IgD-negative memory B cell (primary cell): ENCODE measurements around the gene LRP8. TPM values are rescaled to one million over a fixed set of nuclear protein-coding genes. Genes with fewer than 3 reads are reported as not detected.

ENCODE experiments used
- polyA plus RNA-seq: library from polyadenylated mRNA; unstranded; fragments of 300-500 nt; fragmentation: Illumina TruSeq; gene quantifications from one replicate; pipeline ENCODE4 v1.2.3, GENCODE V29; 2021

LRP8 gene
- polyA plus RNA-seq, 1 donor from 2014 or later, result 0.95 TPM

Other genes with a start within 250 kb of the LRP8 start
- gene SLC1A7, start 185.4 kb downstream of the LRP8 start, polyA plus RNA-seq, result not detected
- 23.8 TPM for gene CPT2, start 131.2 kb downstream of the LRP8 start, polyA plus RNA-seq
- gene CZIB, start 107.4 kb downstream of the LRP8 start, polyA plus RNA-seq, result 46.8 TPM
- 98.5 TPM for gene MAGOH, start 89.6 kb downstream of the LRP8 start, polyA plus RNA-seq
- not detected for gene DMRTB1, start 131.3 kb upstream of the LRP8 start, polyA plus RNA-seq